OCI-LY3 (cell line): Measurements from ENCODE around the gene STK32C.

Experiments
- EZH2phosphoT487 ChIP-seq: fragments of 200-600 bp; shearing (Covaris generic); IDR thresholded peaks from 2 replicates; pipeline ENCODE4 v1.6.1; 2018; ENCODE audit warnings: antibody characterized with exemption, mixed run types, low read depth
- TF ChIP-seq, protein P1 (sequence below): fragments of 200-600, 300-600 bp; sonication (generic); IDR thresholded peaks from 2 replicates; pipeline ENCODE4 v1.5.1; 2014; ENCODE audit warnings: antibody characterized with exemption, low read length, low read depth

DNA sequence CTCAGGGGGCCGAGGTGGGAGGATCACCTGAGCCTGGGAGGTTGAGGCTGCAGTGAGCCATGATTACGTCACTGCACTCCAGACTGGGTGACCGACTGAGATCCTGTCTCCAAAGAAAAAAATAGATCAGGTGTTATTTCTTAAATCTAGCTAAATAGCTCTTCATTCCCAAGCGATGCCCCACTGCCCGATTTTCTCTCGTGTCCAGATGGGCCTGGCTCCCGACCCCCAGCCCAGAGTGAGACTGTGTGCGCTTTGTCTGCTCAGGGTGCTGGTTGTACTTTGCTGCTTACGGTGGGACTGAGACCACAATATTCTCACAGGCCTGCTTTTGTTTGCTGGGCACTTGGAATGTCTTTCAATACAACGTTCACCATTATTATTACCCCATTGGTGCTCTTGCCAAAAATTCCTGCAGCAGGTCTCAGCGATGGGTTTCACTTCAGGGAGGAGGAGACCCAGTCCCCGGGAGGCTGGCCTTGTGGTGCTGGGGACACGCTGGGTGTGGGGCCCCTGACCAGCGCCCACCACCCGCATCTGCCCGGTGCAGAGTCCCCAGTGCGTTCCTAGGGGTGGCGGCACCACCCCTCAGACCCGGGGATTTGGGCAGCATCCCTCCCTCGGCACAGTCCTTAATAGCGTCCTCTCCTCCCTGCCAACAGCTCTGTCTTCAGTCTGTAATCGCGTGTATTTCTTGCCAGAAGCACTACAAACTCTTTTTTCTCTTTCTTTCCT, 141.4 kb downstream of the STK32C start:
- TF ChIP-seq, protein P1, sequence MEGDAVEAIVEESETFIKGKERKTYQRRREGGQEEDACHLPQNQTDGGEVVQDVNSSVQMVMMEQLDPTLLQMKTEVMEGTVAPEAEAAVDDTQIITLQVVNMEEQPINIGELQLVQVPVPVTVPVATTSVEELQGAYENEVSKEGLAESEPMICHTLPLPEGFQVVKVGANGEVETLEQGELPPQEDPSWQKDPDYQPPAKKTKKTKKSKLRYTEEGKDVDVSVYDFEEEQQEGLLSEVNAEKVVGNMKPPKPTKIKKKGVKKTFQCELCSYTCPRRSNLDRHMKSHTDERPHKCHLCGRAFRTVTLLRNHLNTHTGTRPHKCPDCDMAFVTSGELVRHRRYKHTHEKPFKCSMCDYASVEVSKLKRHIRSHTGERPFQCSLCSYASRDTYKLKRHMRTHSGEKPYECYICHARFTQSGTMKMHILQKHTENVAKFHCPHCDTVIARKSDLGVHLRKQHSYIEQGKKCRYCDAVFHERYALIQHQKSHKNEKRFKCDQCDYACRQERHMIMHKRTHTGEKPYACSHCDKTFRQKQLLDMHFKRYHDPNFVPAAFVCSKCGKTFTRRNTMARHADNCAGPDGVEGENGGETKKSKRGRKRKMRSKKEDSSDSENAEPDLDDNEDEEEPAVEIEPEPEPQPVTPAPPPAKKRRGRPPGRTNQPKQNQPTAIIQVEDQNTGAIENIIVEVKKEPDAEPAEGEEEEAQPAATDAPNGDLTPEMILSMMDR = no peak
- TF ChIP-seq EZH2phosphoT487 = no peak
